ENCODE data around the gene CGB5. TPM values are rescaled to one million over a fixed set of nuclear protein-coding genes. Genes with fewer than 3 reads are reported as not detected.

Gene CGB5
- total and polyA plus RNA-seq, 2 experiments from 2014 or later = not detected

DNA sequence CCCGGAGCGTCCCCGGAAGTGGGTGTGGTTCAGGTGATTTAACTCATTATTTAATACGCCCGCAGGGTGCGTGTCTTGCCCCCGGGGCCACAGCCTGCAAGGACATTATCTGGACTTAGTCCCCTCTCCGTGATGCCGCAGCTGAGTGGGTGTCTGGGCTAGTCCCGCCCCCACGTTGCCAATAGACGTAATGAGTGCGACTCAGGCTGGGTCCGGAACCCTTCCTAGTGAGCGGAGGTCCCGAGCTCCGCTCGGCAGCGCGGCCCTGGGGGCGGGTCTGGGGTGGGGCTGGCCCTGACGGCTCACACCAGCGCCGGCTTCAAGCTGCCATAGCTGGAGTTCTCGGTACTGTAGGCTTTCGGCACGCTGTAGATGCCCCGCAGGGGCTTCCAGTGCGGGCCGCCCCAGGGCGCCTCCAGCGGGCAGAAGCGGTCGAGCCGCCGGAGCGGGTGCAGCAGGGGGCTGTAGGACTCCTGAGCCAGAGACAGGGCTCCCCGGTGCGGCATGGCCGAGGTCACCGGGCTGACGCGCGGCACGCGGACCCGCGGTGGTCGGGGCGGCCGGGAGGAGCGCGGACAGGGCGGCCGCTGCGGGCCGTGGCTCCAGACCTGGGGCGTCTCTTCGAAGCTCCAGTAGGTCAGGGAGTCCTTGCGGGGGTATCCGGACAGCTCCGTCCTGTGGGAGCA is 25.8 kb upstream of the CGB5 start:
- Histone ChIP-seq H3K27me3 (ENCODE audit: insufficient read depth) (peaks cover 35% of the 10 kb centered on the region), H3K79me2 (replicated peaks; ENCODE audit: insufficient read depth) (no peaks in the 10 kb centered on the region), H2AFZ (no peak overlapping the region), H4K20me1 (replicated peaks; ENCODE audit: insufficient read depth) (no peaks in the 10 kb centered on the region; the same call in 1 of the 2 replicates), H3K36me3 (ENCODE audit: insufficient read depth) (no peaks in the 10 kb centered on the region), H3K27ac (ENCODE audit: low read depth) (no peak overlapping the region), H3K4me3 (peak overlapping the region; percentile 64), H3K9me2 (ENCODE audit: insufficient read depth) (no peaks in the 10 kb centered on the region), H3K4me1 (ENCODE audit: insufficient read depth) (peaks cover 19% of the 10 kb centered on the region; the same call in 1 of the 2 replicates), H3F3A (replicated peaks; ENCODE audit: low read depth) (0 out of 2 replicates have a peak, but pooled peaks cover 3% of the 10 kb centered on the region), H3K4me2 (peak overlapping the region; percentile 92)
- TF ChIP-seq REST (IDR thresholded peaks at IDR 0.05; ENCODE audit: unreplicated experiment) (no peak), ZNF114 (CRISPR knock-in tag; IDR thresholded peaks at IDR 0.05) (no peak), ZNF331 (CRISPR knock-in tag; IDR thresholded peaks at IDR 0.05; ENCODE audit: low read depth) (no peak), POLR2AphosphoS5 (IDR thresholded peaks at IDR 0.05; ENCODE audit: low read depth) (peak; percentile 12; the same call in 1 of the 2 replicates), STAT1 (IDR thresholded peaks at IDR 0.05; ENCODE audit: unreplicated experiment) (no peak), CREB1 (CRISPR knock-in tag; IDR thresholded peaks at IDR 0.05; ENCODE audit: low read depth) (0 out of 2 replicates have a peak, but pooled peaks have one; percentile 19), ETS1 (IDR thresholded peaks at IDR 0.05) (no peak)
- TF ChIP-seq, protein P1, sequence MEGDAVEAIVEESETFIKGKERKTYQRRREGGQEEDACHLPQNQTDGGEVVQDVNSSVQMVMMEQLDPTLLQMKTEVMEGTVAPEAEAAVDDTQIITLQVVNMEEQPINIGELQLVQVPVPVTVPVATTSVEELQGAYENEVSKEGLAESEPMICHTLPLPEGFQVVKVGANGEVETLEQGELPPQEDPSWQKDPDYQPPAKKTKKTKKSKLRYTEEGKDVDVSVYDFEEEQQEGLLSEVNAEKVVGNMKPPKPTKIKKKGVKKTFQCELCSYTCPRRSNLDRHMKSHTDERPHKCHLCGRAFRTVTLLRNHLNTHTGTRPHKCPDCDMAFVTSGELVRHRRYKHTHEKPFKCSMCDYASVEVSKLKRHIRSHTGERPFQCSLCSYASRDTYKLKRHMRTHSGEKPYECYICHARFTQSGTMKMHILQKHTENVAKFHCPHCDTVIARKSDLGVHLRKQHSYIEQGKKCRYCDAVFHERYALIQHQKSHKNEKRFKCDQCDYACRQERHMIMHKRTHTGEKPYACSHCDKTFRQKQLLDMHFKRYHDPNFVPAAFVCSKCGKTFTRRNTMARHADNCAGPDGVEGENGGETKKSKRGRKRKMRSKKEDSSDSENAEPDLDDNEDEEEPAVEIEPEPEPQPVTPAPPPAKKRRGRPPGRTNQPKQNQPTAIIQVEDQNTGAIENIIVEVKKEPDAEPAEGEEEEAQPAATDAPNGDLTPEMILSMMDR (conservative IDR thresholded peaks at IDR 0.05; ENCODE audit: low read depth in 2 of 2) = peak in 1 of 2 experiments; percentile 34; a peak in 3 of 4 replicates
- TF ChIP-seq, protein P2, sequence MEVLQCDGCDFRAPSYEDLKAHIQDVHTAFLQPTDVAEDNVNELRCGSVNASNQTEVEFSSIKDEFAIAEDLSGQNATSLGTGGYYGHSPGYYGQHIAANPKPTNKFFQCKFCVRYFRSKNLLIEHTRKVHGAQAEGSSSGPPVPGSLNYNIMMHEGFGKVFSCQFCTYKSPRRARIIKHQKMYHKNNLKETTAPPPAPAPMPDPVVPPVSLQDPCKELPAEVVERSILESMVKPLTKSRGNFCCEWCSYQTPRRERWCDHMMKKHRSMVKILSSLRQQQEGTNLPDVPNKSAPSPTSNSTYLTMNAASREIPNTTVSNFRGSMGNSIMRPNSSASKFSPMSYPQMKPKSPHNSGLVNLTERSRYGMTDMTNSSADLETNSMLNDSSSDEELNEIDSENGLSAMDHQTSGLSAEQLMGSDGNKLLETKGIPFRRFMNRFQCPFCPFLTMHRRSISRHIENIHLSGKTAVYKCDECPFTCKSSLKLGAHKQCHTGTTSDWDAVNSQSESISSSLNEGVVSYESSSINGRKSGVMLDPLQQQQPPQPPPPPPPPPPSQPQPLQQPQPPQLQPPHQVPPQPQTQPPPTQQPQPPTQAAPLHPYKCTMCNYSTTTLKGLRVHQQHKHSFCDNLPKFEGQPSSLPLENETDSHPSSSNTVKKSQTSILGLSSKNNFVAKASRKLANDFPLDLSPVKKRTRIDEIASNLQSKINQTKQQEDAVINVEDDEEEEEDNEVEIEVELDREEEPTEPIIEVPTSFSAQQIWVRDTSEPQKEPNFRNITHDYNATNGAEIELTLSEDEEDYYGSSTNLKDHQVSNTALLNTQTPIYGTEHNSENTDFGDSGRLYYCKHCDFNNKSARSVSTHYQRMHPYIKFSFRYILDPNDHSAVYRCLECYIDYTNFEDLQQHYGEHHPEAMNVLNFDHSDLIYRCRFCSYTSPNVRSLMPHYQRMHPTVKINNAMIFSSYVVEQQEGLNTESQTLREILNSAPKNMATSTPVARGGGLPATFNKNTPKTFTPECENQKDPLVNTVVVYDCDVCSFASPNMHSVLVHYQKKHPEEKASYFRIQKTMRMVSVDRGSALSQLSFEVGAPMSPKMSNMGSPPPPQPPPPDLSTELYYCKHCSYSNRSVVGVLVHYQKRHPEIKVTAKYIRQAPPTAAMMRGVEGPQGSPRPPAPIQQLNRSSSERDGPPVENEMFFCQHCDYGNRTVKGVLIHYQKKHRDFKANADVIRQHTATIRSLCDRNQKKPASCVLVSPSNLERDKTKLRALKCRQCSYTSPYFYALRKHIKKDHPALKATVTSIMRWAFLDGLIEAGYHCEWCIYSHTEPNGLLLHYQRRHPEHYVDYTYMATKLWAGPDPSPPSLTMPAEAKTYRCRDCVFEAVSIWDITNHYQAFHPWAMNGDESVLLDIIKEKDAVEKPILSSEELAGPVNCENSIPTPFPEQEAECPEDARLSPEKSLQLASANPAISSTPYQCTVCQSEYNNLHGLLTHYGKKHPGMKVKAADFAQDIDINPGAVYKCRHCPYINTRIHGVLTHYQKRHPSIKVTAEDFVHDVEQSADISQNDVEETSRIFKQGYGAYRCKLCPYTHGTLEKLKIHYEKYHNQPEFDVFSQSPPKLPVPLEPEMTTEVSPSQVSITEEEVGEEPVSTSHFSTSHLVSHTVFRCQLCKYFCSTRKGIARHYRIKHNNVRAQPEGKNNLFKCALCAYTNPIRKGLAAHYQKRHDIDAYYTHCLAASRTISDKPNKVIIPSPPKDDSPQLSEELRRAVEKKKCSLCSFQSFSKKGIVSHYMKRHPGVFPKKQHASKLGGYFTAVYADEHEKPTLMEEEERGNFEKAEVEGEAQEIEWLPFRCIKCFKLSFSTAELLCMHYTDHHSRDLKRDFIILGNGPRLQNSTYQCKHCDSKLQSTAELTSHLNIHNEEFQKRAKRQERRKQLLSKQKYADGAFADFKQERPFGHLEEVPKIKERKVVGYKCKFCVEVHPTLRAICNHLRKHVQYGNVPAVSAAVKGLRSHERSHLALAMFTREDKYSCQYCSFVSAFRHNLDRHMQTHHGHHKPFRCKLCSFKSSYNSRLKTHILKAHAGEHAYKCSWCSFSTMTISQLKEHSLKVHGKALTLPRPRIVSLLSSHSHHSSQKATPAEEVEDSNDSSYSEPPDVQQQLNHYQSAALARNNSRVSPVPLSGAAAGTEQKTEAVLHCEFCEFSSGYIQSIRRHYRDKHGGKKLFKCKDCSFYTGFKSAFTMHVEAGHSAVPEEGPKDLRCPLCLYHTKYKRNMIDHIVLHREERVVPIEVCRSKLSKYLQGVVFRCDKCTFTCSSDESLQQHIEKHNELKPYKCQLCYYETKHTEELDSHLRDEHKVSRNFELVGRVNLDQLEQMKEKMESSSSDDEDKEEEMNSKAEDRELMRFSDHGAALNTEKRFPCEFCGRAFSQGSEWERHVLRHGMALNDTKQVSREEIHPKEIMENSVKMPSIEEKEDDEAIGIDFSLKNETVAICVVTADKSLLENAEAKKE (CRISPR knock-in tag; IDR thresholded peaks at IDR 0.05) = no peak
- peaks cover 3% of the 10 kb centered on the region; the same call in 1 of the 3 replicates for H3K9me3 Mint-ChIP-seq
- DNase-seq (ENCODE audit: low spot score) = peak; percentile 83
- peak; percentile 67 for ATAC-seq
- peaks cover 31% of the 10 kb centered on the region for H3K27me3 Mint-ChIP-seq (ENCODE audit: insufficient read depth, low read depth, poor library complexity)
- no peak overlapping the region for H3K27ac Mint-ChIP-seq
- peaks cover 22% of the 10 kb centered on the region for H3K4me1 Mint-ChIP-seq
- H3K36me3 Mint-ChIP-seq (ENCODE audit: low read depth) = peaks cover 25% of the 10 kb centered on the region
- H3K4me3 Mint-ChIP-seq = peak overlapping the region; percentile 69; the same call in 2 of the 3 replicates

Measured in GM23338 (cell line).